Neural cell (in vitro differentiated cells): ENCODE data around the gene ATRAID.

ENCODE experiments used
- EP300 ChIP-seq: fragments of 450-650 bp; conservative IDR thresholded peaks from 2 replicates; pipeline ENCODE4 v1.6.1; 2014; ENCODE audit warnings: antibody characterized with exemption, mild to moderate bottlenecking, moderate library complexity; ENCODE audit not compliant: poor library complexity, severe bottlenecking
- EZH2 ChIP-seq: fragments of 200-600, 300-800 bp; shearing (Covaris generic), sonication (generic); IDR thresholded peaks from 2 replicates; pipeline ENCODE4 v1.6.1; 2014; ENCODE audit warnings: antibody characterized with exemption, low read length, borderline replicate concordance, mild to moderate bottlenecking; ENCODE audit not compliant: insufficient read depth, poor library complexity, severe bottlenecking
- MXI1 ChIP-seq: fragments of 450-650 bp; conservative IDR thresholded peaks from 2 replicates; pipeline ENCODE4 v1.6.1; 2014; ENCODE audit warnings: antibody characterized with exemption, mild to moderate bottlenecking; ENCODE audit not compliant: poor library complexity, severe bottlenecking
- POLR2AphosphoS5 ChIP-seq: IDR thresholded peaks from 2 replicates; pipeline ENCODE4 v1.6.1; 2012
- SMC3 ChIP-seq: fragments of 450-650 bp; conservative IDR thresholded peaks from 2 replicates; pipeline ENCODE4 v1.6.1; 2014; ENCODE audit warnings: antibody characterized with exemption, mild to moderate bottlenecking, moderate library complexity; ENCODE audit not compliant: poor library complexity
- TF ChIP-seq, protein P1 (sequence below): fragments of 450-650 bp; IDR thresholded peaks from 2 replicates; pipeline ENCODE4 v1.5.1; 2014; ENCODE audit warnings: antibody characterized with exemption, mild to moderate bottlenecking, moderate library complexity; ENCODE audit not compliant: poor library complexity, severe bottlenecking

DNA sequence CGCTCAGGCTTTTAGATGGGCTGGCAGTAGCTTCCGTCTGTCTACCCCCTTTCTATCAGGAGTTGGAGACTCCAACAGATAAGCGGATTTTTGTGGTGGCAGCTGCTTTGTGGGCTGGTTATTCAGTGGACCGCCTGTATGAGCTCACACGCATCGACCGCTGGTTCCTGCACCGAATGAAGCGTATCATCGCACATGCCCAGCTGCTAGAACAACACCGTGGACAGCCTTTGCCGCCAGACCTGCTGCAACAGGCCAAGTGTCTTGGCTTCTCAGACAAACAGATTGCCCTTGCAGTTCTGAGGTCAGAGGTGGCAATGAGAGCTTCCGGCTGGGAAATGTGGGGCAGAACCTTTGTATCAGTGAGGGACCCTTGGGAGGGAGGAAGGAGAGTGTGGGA lies 20.1 kb downstream of the ATRAID start:
- TF ChIP-seq, protein P1, sequence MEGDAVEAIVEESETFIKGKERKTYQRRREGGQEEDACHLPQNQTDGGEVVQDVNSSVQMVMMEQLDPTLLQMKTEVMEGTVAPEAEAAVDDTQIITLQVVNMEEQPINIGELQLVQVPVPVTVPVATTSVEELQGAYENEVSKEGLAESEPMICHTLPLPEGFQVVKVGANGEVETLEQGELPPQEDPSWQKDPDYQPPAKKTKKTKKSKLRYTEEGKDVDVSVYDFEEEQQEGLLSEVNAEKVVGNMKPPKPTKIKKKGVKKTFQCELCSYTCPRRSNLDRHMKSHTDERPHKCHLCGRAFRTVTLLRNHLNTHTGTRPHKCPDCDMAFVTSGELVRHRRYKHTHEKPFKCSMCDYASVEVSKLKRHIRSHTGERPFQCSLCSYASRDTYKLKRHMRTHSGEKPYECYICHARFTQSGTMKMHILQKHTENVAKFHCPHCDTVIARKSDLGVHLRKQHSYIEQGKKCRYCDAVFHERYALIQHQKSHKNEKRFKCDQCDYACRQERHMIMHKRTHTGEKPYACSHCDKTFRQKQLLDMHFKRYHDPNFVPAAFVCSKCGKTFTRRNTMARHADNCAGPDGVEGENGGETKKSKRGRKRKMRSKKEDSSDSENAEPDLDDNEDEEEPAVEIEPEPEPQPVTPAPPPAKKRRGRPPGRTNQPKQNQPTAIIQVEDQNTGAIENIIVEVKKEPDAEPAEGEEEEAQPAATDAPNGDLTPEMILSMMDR: no peak
- no peak for TF ChIP-seq EP300
- TF ChIP-seq SMC3: no peak
- TF ChIP-seq MXI1: no peak
- no peak for TF ChIP-seq EZH2
- no peak for TF ChIP-seq POLR2AphosphoS5
